HepG2 (cell line): Measurements from ENCODE around the gene CCNB1. TPM values are rescaled to one million over a fixed set of nuclear protein-coding genes. Genes with fewer than 3 reads are reported as not detected.

Experiments used
- FOSL1 ChIP-seq: sonication (generic); formaldehyde crosslinking; IDR thresholded peaks from 2 replicates; pipeline ENCODE4 v1.9.0; 2021; ENCODE audit warnings: missing genetic modification reagents, borderline replicate concordance
- HIVEP1 ChIP-seq: sonication (generic); formaldehyde crosslinking; IDR thresholded peaks from 2 replicates; pipeline ENCODE4 v1.4.0; 2020; ENCODE audit warnings: mild to moderate bottlenecking, missing genetic modification reagents
- KLF16 ChIP-seq, 2 experiments: sonication (generic) in 1 of 2; formaldehyde crosslinking in 1 of 2; IDR thresholded peaks; 2 replicates each; pipeline versions ENCODE4 v1.6.1 to v1.8.0; 2016 to 2023; ENCODE audit warnings: missing genetic modification reagents in 2 of 2, missing compliant biosample characterization in 1 of 2
- MBNL3 ChIP-seq: fragments of 250-450 bp; sonication (Bioruptor Pico); conservative IDR thresholded peaks from 2 replicates; pipeline ENCODE4 v1.8.0; 2022; ENCODE audit warnings: mild to moderate bottlenecking, inconsistent platforms
- PHB2 ChIP-seq: fragments of 450-650 bp; IDR thresholded peaks from 2 replicates; pipeline ENCODE4 v1.6.1; 2018; ENCODE audit not compliant: partially characterized antibody
- RCOR2 ChIP-seq: IDR thresholded peaks from 2 replicates; pipeline ENCODE4 v1.6.1; 2016; ENCODE audit warnings: missing biosample characterization, missing genetic modification reagents
- SRF ChIP-seq: IDR thresholded peaks from 2 replicates; pipeline ENCODE4 v1.6.1; 2011; ENCODE audit warnings: mild to moderate bottlenecking, low read depth, low read length, moderate library complexity
- TEAD2 ChIP-seq: sonication (generic); formaldehyde crosslinking; IDR thresholded peaks from 2 replicates; pipeline ENCODE4 v1.9.0; 2021; ENCODE audit warnings: missing genetic modification reagents
- TGIF2 ChIP-seq: IDR thresholded peaks from 2 replicates; pipeline ENCODE4 v1.6.1; 2016; ENCODE audit warnings: control low read depth, missing compliant biosample characterization
- TSC22D2 ChIP-seq: sonication (generic); formaldehyde crosslinking; IDR thresholded peaks from 2 replicates; pipeline ENCODE4 v1.5.1; 2020; ENCODE audit warnings: missing genetic modification reagents, mild to moderate bottlenecking, borderline replicate concordance
- U2AF2 ChIP-seq: fragments of 200-400 bp; formaldehyde crosslinking; IDR thresholded peaks from 2 replicates; pipeline ENCODE4 v1.6.1; 2017; ENCODE audit warnings: low read depth, mild to moderate bottlenecking, low read length
- YEATS4 ChIP-seq: sonication (generic); formaldehyde crosslinking; IDR thresholded peaks from 2 replicates; pipeline ENCODE4 v1.4.0; 2020; ENCODE audit warnings: missing genetic modification reagents, borderline replicate concordance
- ZKSCAN5 ChIP-seq: sonication (generic); formaldehyde crosslinking; IDR thresholded peaks from 2 replicates; pipeline ENCODE4 v1.5.1; 2020; ENCODE audit warnings: mild to moderate bottlenecking, missing genetic modification reagents
- ZNF180 ChIP-seq: sonication (generic); formaldehyde crosslinking; IDR thresholded peaks from 2 replicates; pipeline ENCODE4 v1.4.0; 2020; ENCODE audit warnings: low read depth, missing genetic modification reagents, borderline replicate concordance
- ZNF776 ChIP-seq: sonication (generic); formaldehyde crosslinking; IDR thresholded peaks from 2 replicates; pipeline ENCODE4 v1.4.0; 2020; ENCODE audit warnings: mild to moderate bottlenecking, missing genetic modification reagents
- polyA plus RNA-seq, 8 experiments: library from polyadenylated mRNA; depleted of rRNA in 3 of 8; stranded (reverse) in 7 of 8; unstranded in 1 of 8; fragments of >200 nt; fragmentation: Illumina TruSeq in 4 of 8; extraction: Trizol in 4 of 8; gene quantifications; 2 replicates each; pipeline versions ENCODE4 v1.2.1 to v1.2.3, GENCODE V29; 2011 to 2016; ENCODE audit warnings: low read depth in 4 of 8, missing spikeins in 1 of 8, mixed read lengths in 1 of 8; ENCODE audit not compliant: insufficient read depth in 1 of 8
- total RNA-seq, 5 experiments: library from RNA; depleted of rRNA; stranded (reverse); fragments of >200 nt; fragmentation: Illumina TruSeq; extraction: Trizol; gene quantifications; 2 replicates each; pipeline ENCODE4 v1.2.3, GENCODE V29; 2016; ENCODE audit warnings: low read depth in 1 of 5
- TF ChIP-seq, protein P1 (sequence below), 2 experiments: fragments of 450-650 bp in 1 of 2; sonication (generic) in 1 of 2; formaldehyde crosslinking; IDR thresholded peaks; 2 replicates each; pipeline versions ENCODE4 v1.5.0 to v1.8.0; 2020 to 2022; ENCODE audit warnings: mild to moderate bottlenecking in 1 of 2, missing genetic modification reagents in 1 of 2
- TF ChIP-seq, protein P2 (sequence below): sonication (generic); formaldehyde crosslinking; IDR thresholded peaks from 2 replicates; pipeline ENCODE4 v1.5.0; 2020; ENCODE audit warnings: missing genetic modification reagents
- TF ChIP-seq, protein P3 (sequence below): sonication (generic); formaldehyde crosslinking; IDR thresholded peaks from 2 replicates; pipeline ENCODE4 v1.4.0; 2020; ENCODE audit warnings: missing genetic modification reagents
- TF ChIP-seq, protein P4 (sequence below): sonication (generic); formaldehyde crosslinking; IDR thresholded peaks from 2 replicates; pipeline ENCODE4 v1.8.0; 2022; ENCODE audit warnings: mild to moderate bottlenecking, missing genetic modification reagents, moderate library complexity
- TF ChIP-seq, protein P5 (sequence below): sonication (generic); formaldehyde crosslinking; IDR thresholded peaks from 2 replicates; pipeline ENCODE4 v1.9.0; 2021; ENCODE audit warnings: missing genetic modification reagents, mild to moderate bottlenecking, borderline replicate concordance

The CCNB1 gene
- total and polyA plus RNA-seq, 2 of the 13 experiments (the other 11 are each of a cell fraction or from before 2014, with no cell fraction given): 82.3 to 316 TPM

DNA sequence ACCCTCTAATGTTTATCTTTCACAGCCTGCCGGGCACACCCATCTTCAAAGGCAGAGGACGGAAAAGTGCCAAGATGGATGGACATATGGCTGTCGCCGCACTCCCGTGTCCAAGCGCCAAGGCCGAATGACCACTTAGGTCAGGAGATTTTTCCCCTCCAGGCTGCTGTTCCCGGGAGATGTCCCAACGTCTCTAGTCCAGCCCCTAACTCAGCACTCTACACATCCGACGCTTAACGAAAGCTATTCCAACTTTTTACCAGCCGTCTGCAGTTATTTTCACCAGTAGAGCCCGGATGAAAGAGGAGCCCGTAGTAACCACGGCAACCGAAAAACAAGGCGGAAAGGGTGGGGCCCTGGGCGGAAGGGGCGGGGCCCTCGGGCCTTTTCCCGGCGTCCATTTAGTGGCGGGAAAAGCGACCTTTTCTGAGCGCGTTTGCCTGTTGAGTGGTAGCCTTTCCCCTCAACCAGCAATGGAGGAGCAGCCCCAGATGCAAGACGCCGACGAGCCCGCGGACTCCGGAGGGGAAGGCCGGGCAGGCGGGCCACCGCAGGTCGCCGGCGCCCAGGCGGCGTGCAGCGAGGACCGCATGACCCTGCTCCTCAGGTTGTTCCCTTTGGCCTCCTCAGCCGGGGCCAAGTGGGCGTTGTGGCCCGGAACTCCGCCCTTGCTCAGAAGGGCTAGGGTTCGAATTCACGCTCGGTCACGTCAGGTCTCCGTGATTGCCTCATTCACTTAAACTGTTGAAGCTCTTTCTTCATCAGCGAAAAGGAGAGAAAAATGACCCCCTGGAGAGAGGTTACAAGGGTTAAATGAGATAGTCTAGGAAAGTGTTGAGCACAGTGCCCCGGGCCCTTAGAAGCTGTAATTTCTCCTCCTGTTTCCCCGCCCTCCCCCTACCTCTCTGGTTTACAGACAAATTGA is 22.5 kb downstream of the CCNB1 start, which contains the start of gene CENPH (continued):
- TF ChIP-seq, protein P1, sequence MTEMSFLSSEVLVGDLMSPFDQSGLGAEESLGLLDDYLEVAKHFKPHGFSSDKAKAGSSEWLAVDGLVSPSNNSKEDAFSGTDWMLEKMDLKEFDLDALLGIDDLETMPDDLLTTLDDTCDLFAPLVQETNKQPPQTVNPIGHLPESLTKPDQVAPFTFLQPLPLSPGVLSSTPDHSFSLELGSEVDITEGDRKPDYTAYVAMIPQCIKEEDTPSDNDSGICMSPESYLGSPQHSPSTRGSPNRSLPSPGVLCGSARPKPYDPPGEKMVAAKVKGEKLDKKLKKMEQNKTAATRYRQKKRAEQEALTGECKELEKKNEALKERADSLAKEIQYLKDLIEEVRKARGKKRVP (CRISPR knock-in tag; IDR thresholded peaks at IDR 0.05): peak in 1 of 2 experiments; percentile 57; a peak in 2 of 4 replicates
- no peak for TF ChIP-seq FOSL1 (CRISPR knock-in tag)
- no peak for TF ChIP-seq ZNF776
- no peak for TF ChIP-seq ZNF180 (CRISPR knock-in tag)
- no peak; the same call in 1 of the 2 replicates for TF ChIP-seq TGIF2
- no peak for TF ChIP-seq TSC22D2 (CRISPR knock-in tag)
- TF ChIP-seq, protein P2, sequence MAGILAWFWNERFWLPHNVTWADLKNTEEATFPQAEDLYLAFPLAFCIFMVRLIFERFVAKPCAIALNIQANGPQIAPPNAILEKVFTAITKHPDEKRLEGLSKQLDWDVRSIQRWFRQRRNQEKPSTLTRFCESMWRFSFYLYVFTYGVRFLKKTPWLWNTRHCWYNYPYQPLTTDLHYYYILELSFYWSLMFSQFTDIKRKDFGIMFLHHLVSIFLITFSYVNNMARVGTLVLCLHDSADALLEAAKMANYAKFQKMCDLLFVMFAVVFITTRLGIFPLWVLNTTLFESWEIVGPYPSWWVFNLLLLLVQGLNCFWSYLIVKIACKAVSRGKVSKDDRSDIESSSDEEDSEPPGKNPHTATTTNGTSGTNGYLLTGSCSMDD (CRISPR knock-in tag): no peak
- TF ChIP-seq ZKSCAN5 (CRISPR knock-in tag): no peak
- TF ChIP-seq, protein P3, sequence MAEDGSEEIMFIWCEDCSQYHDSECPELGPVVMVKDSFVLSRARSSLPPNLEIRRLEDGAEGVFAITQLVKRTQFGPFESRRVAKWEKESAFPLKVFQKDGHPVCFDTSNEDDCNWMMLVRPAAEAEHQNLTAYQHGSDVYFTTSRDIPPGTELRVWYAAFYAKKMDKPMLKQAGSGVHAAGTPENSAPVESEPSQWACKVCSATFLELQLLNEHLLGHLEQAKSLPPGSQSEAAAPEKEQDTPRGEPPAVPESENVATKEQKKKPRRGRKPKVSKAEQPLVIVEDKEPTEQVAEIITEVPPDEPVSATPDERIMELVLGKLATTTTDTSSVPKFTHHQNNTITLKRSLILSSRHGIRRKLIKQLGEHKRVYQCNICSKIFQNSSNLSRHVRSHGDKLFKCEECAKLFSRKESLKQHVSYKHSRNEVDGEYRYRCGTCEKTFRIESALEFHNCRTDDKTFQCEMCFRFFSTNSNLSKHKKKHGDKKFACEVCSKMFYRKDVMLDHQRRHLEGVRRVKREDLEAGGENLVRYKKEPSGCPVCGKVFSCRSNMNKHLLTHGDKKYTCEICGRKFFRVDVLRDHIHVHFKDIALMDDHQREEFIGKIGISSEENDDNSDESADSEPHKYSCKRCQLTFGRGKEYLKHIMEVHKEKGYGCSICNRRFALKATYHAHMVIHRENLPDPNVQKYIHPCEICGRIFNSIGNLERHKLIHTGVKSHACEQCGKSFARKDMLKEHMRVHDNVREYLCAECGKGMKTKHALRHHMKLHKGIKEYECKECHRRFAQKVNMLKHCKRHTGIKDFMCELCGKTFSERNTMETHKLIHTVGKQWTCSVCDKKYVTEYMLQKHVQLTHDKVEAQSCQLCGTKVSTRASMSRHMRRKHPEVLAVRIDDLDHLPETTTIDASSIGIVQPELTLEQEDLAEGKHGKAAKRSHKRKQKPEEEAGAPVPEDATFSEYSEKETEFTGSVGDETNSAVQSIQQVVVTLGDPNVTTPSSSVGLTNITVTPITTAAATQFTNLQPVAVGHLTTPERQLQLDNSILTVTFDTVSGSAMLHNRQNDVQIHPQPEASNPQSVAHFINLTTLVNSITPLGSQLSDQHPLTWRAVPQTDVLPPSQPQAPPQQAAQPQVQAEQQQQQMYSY (CRISPR knock-in tag): no peak
- peak; percentile 62; the same call in 1 of the 2 replicates for TF ChIP-seq TEAD2 (CRISPR knock-in tag)
- no peak for TF ChIP-seq SRF
- TF ChIP-seq RCOR2: no peak
- TF ChIP-seq, protein P4, sequence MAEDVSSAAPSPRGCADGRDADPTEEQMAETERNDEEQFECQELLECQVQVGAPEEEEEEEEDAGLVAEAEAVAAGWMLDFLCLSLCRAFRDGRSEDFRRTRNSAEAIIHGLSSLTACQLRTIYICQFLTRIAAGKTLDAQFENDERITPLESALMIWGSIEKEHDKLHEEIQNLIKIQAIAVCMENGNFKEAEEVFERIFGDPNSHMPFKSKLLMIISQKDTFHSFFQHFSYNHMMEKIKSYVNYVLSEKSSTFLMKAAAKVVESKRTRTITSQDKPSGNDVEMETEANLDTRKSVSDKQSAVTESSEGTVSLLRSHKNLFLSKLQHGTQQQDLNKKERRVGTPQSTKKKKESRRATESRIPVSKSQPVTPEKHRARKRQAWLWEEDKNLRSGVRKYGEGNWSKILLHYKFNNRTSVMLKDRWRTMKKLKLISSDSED (CRISPR knock-in tag): 0 out of 2 replicates have a peak, but pooled peaks have one; percentile 52
- TF ChIP-seq KLF16 (CRISPR knock-in tag; IDR thresholded peaks at IDR 0.05): peak in 1 of 2 experiments; percentile 76; a peak in 1 of 4 replicates
- TF ChIP-seq, protein P5, sequence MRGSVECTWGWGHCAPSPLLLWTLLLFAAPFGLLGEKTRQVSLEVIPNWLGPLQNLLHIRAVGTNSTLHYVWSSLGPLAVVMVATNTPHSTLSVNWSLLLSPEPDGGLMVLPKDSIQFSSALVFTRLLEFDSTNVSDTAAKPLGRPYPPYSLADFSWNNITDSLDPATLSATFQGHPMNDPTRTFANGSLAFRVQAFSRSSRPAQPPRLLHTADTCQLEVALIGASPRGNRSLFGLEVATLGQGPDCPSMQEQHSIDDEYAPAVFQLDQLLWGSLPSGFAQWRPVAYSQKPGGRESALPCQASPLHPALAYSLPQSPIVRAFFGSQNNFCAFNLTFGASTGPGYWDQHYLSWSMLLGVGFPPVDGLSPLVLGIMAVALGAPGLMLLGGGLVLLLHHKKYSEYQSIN (CRISPR knock-in tag): no peak
- TF ChIP-seq HIVEP1 (CRISPR knock-in tag): no peak
- TF ChIP-seq U2AF2: no peak
- TF ChIP-seq MBNL3: no peak
- TF ChIP-seq YEATS4 (CRISPR knock-in tag): peak; percentile 89; the same call in 1 of the 2 replicates
- TF ChIP-seq PHB2: no peak
